IMR-90 (cell line): ENCODE data around the gene KCNMA1. TPM values are rescaled to one million over a fixed set of nuclear protein-coding genes. Genes with fewer than 3 reads are reported as not detected.

Experiments
- ATAC-seq: fragments of 200-7000 bp; cut with Tn5 transposase; 2 replicates; pipeline ENCODE4 v1.9.1; 2020; ENCODE audit warnings: low read depth, mild to moderate bottlenecking, moderate library complexity
- BruUV-seq: library from RNA; stranded (reverse); fragments of 400-500 nt; replicated peaks from 2 replicates; lab custom pipeline; 2021; lab: Mats Ljungman, UMichigan
- CTCF ChIA-PET: fragments of 300-600 bp; formaldehyde crosslinking; extraction: SDS; loops from one replicate; lab custom pipeline; 2021; ENCODE audit warnings: antibody characterized with exemption; lab: Yijun Ruan, JAX
- POLR2A ChIA-PET: fragments of 300-600 bp; sonication (Branson Sonifier 250); formaldehyde crosslinking; loops from one replicate; lab custom pipeline; 2022; ENCODE audit warnings: antibody characterized with exemption; ENCODE audit not compliant: unreplicated experiment; lab: Charles Lee
- DNase-seq: peaks from one replicate; pipeline ENCODE4 v3.0.0; 2013
- H2AFZ ChIP-seq: replicated peaks from 2 replicates; pipeline ENCODE3; 2013; ENCODE audit warnings: low read length, mild to moderate bottlenecking; ENCODE audit not compliant: poor library complexity
- H2AK5ac ChIP-seq: 2 replicates; pipeline ENCODE4 v1.6.1; 2013; ENCODE audit warnings: low read depth, low read length, inconsistent platforms
- H2AK9ac ChIP-seq: replicated peaks from 2 replicates; pipeline ENCODE3; 2013; ENCODE audit warnings: mild to moderate bottlenecking, low read depth, low read length, moderate library complexity; ENCODE audit not compliant: poor library complexity
- H2BK120ac ChIP-seq: 2 replicates; pipeline ENCODE4 v1.6.1; 2013; ENCODE audit warnings: low read depth, low read length, inconsistent platforms
- H2BK15ac ChIP-seq: 3 replicates; pipeline ENCODE4 v1.6.1; 2013; ENCODE audit warnings: low read depth, low read length, inconsistent platforms
- H2BK20ac ChIP-seq: 2 replicates; pipeline ENCODE4 v1.6.1; 2013; ENCODE audit warnings: low read depth, mild to moderate bottlenecking, inconsistent platforms, low read length, moderate library complexity
- H2BK5ac ChIP-seq: 2 replicates; pipeline ENCODE4 v1.6.1; 2013; ENCODE audit warnings: mild to moderate bottlenecking, low read depth, low read length, inconsistent platforms; ENCODE audit not compliant: poor library complexity, severe bottlenecking
- H3K14ac ChIP-seq: replicated peaks from 2 replicates; pipeline ENCODE4 v1.6.1; 2013; ENCODE audit warnings: low read depth, low read length, inconsistent platforms
- H3K18ac ChIP-seq: 2 replicates; pipeline ENCODE4 v1.6.1; 2013; ENCODE audit warnings: low read depth, low read length, control low read depth
- H3K23ac ChIP-seq: 2 replicates; pipeline ENCODE4 v1.6.1; 2013; ENCODE audit warnings: low read depth, low read length, inconsistent platforms
- H3K27ac ChIP-seq: 2 replicates; pipeline ENCODE4 v1.5.1; 2013; ENCODE audit warnings: mild to moderate bottlenecking, control low read depth, low read length; ENCODE audit not compliant: insufficient read depth
- H3K27me3 ChIP-seq: 2 replicates; pipeline ENCODE4 v1.6.1; 2013; ENCODE audit warnings: low read length; ENCODE audit not compliant: control insufficient read depth, insufficient read depth
- H3K36me3 ChIP-seq: 2 replicates; pipeline ENCODE4 v1.6.1; 2013; ENCODE audit warnings: low read length, mixed read lengths; ENCODE audit not compliant: control insufficient read depth, insufficient read depth
- H3K4ac ChIP-seq: 2 replicates; pipeline ENCODE4 v1.6.1; 2013; ENCODE audit warnings: low read depth, low read length, inconsistent platforms
- H3K4me1 ChIP-seq: 2 replicates; pipeline ENCODE4 v1.6.1; 2013; ENCODE audit warnings: low read length, mixed read lengths; ENCODE audit not compliant: control insufficient read depth, insufficient read depth
- H3K4me2 ChIP-seq: 2 replicates; pipeline ENCODE4 v1.6.1; 2013; ENCODE audit warnings: low read depth, mild to moderate bottlenecking, control low read depth, low read length, moderate library complexity
- H3K4me3 ChIP-seq: 2 replicates; pipeline ENCODE4 v1.5.1; 2013; ENCODE audit warnings: low read depth, mild to moderate bottlenecking, control low read depth, low read length, moderate library complexity; ENCODE audit not compliant: insufficient read depth
- H3K56ac ChIP-seq: 2 replicates; pipeline ENCODE4 v1.6.1; 2013; ENCODE audit warnings: low read length, inconsistent platforms; ENCODE audit not compliant: insufficient read depth; ENCODE audit errors: extremely low read depth
- H3K79me1 ChIP-seq, 2 experiments: 2 replicates each; pipeline ENCODE4 v1.6.1; 2013; ENCODE audit warnings: low read length in 2 of 2, inconsistent platforms in 1 of 2, low read depth in 1 of 2
- H3K9ac ChIP-seq: 2 replicates; pipeline ENCODE4 v1.6.1; 2013; ENCODE audit warnings: low read depth, low read length, control low read depth
- H3K9me1 ChIP-seq: 2 replicates; pipeline ENCODE4 v1.6.1; 2013; ENCODE audit warnings: low read length, inconsistent platforms; ENCODE audit not compliant: insufficient read depth
- H3K9me3 ChIP-seq: 2 replicates; pipeline ENCODE4 v1.6.1; 2013; ENCODE audit warnings: low read length; ENCODE audit not compliant: control insufficient read depth, insufficient read depth
- H4K20me1 ChIP-seq: 2 replicates; pipeline ENCODE4 v1.6.1; 2013; ENCODE audit warnings: low read length, inconsistent platforms; ENCODE audit not compliant: insufficient read depth
- H4K5ac ChIP-seq: 2 replicates; pipeline ENCODE4 v1.6.1; 2013; ENCODE audit warnings: mild to moderate bottlenecking, low read depth, low read length, control low read depth
- H4K8ac ChIP-seq, 2 experiments: 2 replicates each; pipeline ENCODE4 v1.6.1; 2013; ENCODE audit warnings: low read depth in 2 of 2, low read length in 2 of 2, control low read depth in 1 of 2, inconsistent platforms in 1 of 2
- H4K91ac ChIP-seq: 2 replicates; pipeline ENCODE4 v1.6.1; 2013; ENCODE audit warnings: low read depth, low read length, inconsistent platforms; ENCODE audit not compliant: insufficient read depth
- BHLHE40 ChIP-seq: fragments of 150-350 bp; IDR thresholded peaks from 2 replicates; pipeline ENCODE4 v1.6.1; 2016; ENCODE audit warnings: mild to moderate bottlenecking, low read depth, low read length
- CEBPB ChIP-seq: IDR thresholded peaks from 2 replicates; pipeline ENCODE4 v1.6.1; 2012; ENCODE audit warnings: low read depth, low read length, improper control_type of control experiment
- FOS ChIP-seq: fragments of 150-350 bp; IDR thresholded peaks from 2 replicates; pipeline ENCODE4 v1.6.1; 2016; ENCODE audit warnings: low read depth, low read length
- MAFK ChIP-seq: IDR thresholded peaks from 2 replicates; pipeline ENCODE4 v1.6.1; 2012; ENCODE audit warnings: low read depth, low read length, improper control_type of control experiment
- MAZ ChIP-seq: IDR thresholded peaks from 2 replicates; pipeline ENCODE4 v1.6.1; 2012; ENCODE audit warnings: low read depth, mild to moderate bottlenecking, low read length, improper control_type of control experiment, moderate library complexity, borderline replicate concordance
- NFE2L2 ChIP-seq: fragments of 150-350 bp; IDR thresholded peaks from 2 replicates; pipeline ENCODE4 v1.6.1; 2016; ENCODE audit warnings: low read depth, mild to moderate bottlenecking, low read length
- POLR2A ChIP-seq: IDR thresholded peaks from 2 replicates; pipeline ENCODE4 v1.6.1; 2012; ENCODE audit warnings: mild to moderate bottlenecking, low read depth, low read length
- RAD21 ChIP-seq: IDR thresholded peaks from 2 replicates; pipeline ENCODE4 v1.6.1; 2012; ENCODE audit warnings: low read length, improper control_type of control experiment
- RFX5 ChIP-seq: IDR thresholded peaks from 2 replicates; pipeline ENCODE4 v1.8.0; 2012; ENCODE audit warnings: low read depth, mild to moderate bottlenecking, low read length, moderate library complexity
- SMC3 ChIP-seq: fragments of 150-350 bp; IDR thresholded peaks from 2 replicates; pipeline ENCODE4 v1.6.1; 2016; ENCODE audit warnings: low read depth, mild to moderate bottlenecking, antibody characterized with exemption, low read length, moderate library complexity
- WGBS, 2 experiments: methylation state at CpG; one replicate each; pipeline versions ENCODE4 v1.1.5 to v1.1.7; 2013; ENCODE audit warnings: missing lambda C conversion rate in 2 of 2; ENCODE audit not compliant: insufficient read length in 1 of 2; ENCODE audit errors: extremely low coverage in 2 of 2; 5-methylcytosine and 5-hydroxymethylcytosine counted together
- dilution Hi-C: fragments of 300-500 bp; cut with HindIII; formaldehyde crosslinking; loops from one replicate; pipeline ENCODE4 v1.14.3; 2018; ENCODE audit warnings: low sequenced_read_pairs; ENCODE audit not compliant: unreplicated experiment
- in situ Hi-C: fragments of 300-500 bp; cut with MboI; formaldehyde crosslinking; loops from 3 replicates; pipeline ENCODE4 v1.14.3; 2019; ENCODE audit warnings: low sequenced_read_pairs, inconsistent platforms, mixed read lengths
- intact Hi-C: fragments of 100-400 bp; cut with micrococcal nuclease; formaldehyde crosslinking; loops from 2 replicates; pipeline ENCODE4 v1.10.0; 2022
- polyA plus RNA-seq, 3 experiments: library from polyadenylated mRNA; depleted of rRNA; stranded (reverse); fragments of >200 nt; gene quantifications; 2 replicates each; pipeline ENCODE4 v1.2.3, GENCODE V29; 2012; ENCODE audit warnings: low replicate concordance in 1 of 3
- total RNA-seq: library from RNA; depleted of rRNA; stranded (reverse); fragments of >200 nt; gene quantifications from 2 replicates; pipeline ENCODE4 v1.2.3, GENCODE V29; 2012
- TF ChIP-seq, protein P1 (sequence below): conservative IDR thresholded peaks from 2 replicates; pipeline ENCODE4 v1.5.1; 2012; ENCODE audit warnings: mild to moderate bottlenecking, low read depth, low read length, improper control_type of control experiment
- TF ChIP-seq, protein P2 (sequence below): fragments of 150-350 bp; IDR thresholded peaks from 2 replicates; pipeline ENCODE4 v1.6.1; 2017; ENCODE audit warnings: mild to moderate bottlenecking, antibody characterized with exemption, low read length, low read depth

The KCNMA1 gene
- total and polyA plus RNA-seq, 2 of the 4 experiments (the other 2 are of a cell fraction), result 25.6 to 29.6 TPM

DNA sequence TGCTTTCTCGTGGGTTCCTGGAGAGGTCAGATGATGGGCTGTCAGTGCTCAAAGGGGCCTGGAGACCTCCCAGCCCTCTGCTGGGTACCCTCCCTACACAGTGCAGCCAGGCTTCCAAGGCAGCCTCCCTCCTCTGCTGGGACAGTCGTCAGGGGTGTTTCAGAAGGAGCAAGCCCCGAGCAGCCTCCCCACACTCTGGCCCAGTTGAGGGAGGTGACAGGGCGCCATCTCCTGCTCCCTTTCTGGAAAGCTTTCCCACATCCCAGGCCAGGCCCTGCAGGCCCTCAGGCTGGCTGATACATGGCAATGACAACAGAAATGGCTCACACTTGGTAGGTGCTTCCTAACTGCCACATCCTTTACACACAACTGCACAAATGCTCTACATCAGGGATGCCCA lies 32.1 kb downstream of the KCNMA1 start:
- H3K14ac ChIP-seq, result peak overlapping the region; percentile 22; the same call in 1 of the 2 replicates
- ChIA-PET POLR2A (no interaction called here), CTCF (interaction anchor here (0.6 to 1.1 kb wide), 3 partner anchors 11 to 214 kb away, joined by 3 read pairs; no protein-coding TSS in a partner anchor)
- H4K20me1 ChIP-seq, result no peaks in the 10 kb centered on the region
- H3K18ac ChIP-seq, result 0 out of 2 replicates have a peak overlapping the region, but pooled peaks have one; percentile 29
- no peak overlapping the region for H3K9ac ChIP-seq
- peaks cover 30% of the 10 kb centered on the region for H3K4me1 ChIP-seq
- BruUV-seq, result no TSS peak
- H2AFZ ChIP-seq, result peak overlapping the region; percentile 61
- no peak overlapping the region for H2AK9ac ChIP-seq
- WGBS, 2 experiments, result no CpG with 5 or more reads among the region's 4 CpGs
- H3K56ac ChIP-seq, result no peak overlapping the region
- peak overlapping the region; percentile 55 for H3K4ac ChIP-seq
- in situ Hi-C loops, result no loop called here
- dilution Hi-C loops, result no loop called here
- DNase-seq (no peak), ATAC-seq (peak; percentile 27)
- H3K27me3 ChIP-seq, result no peaks in the 10 kb centered on the region
- TF ChIP-seq MAFK (no peak), FOS (no peak), RAD21 (peak; percentile 48), RFX5 (no peak), SMC3 (peak; percentile 31), BHLHE40 (no peak), NFE2L2 (no peak), MAZ (peak; percentile 20; the same call in 1 of the 2 replicates), POLR2A (no peak), CEBPB (no peak)
- TF ChIP-seq, protein P1, sequence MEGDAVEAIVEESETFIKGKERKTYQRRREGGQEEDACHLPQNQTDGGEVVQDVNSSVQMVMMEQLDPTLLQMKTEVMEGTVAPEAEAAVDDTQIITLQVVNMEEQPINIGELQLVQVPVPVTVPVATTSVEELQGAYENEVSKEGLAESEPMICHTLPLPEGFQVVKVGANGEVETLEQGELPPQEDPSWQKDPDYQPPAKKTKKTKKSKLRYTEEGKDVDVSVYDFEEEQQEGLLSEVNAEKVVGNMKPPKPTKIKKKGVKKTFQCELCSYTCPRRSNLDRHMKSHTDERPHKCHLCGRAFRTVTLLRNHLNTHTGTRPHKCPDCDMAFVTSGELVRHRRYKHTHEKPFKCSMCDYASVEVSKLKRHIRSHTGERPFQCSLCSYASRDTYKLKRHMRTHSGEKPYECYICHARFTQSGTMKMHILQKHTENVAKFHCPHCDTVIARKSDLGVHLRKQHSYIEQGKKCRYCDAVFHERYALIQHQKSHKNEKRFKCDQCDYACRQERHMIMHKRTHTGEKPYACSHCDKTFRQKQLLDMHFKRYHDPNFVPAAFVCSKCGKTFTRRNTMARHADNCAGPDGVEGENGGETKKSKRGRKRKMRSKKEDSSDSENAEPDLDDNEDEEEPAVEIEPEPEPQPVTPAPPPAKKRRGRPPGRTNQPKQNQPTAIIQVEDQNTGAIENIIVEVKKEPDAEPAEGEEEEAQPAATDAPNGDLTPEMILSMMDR, result peak; percentile 36
- TF ChIP-seq, protein P2, sequence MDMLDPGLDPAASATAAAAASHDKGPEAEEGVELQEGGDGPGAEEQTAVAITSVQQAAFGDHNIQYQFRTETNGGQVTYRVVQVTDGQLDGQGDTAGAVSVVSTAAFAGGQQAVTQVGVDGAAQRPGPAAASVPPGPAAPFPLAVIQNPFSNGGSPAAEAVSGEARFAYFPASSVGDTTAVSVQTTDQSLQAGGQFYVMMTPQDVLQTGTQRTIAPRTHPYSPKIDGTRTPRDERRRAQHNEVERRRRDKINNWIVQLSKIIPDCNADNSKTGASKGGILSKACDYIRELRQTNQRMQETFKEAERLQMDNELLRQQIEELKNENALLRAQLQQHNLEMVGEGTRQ, result no peak
- H3K9me3 ChIP-seq, result no peaks in the 10 kb centered on the region
- peak overlapping the region; percentile 70; the same call in 1 of the 2 replicates for H4K91ac ChIP-seq
- peak overlapping the region; percentile 27; the same call in 1 of the 3 replicates for H2BK15ac ChIP-seq
- H3K9me1 ChIP-seq, result peaks cover 32% of the 10 kb centered on the region
- no peak overlapping the region for H3K23ac ChIP-seq
- no peak overlapping the region for H3K4me2 ChIP-seq
- no peak overlapping the region for H2BK5ac ChIP-seq
- H4K5ac ChIP-seq, result peak overlapping the region; percentile 26; the same call in 1 of the 2 replicates
- no peak overlapping the region for H3K27ac ChIP-seq
- intact Hi-C loops, result loop anchor here (1.0 to 10.0 kb wide), 3 partner anchors 211 to 431 kb away; no protein-coding TSS in a partner anchor
- H2AK5ac ChIP-seq, result peak overlapping the region; percentile 65
- H4K8ac ChIP-seq, result peak overlapping the region in 1 of 2 experiments; percentile 62; a peak in 2 of 4 replicates
- H3K4me3 ChIP-seq, result no peak overlapping the region
- H3K36me3 ChIP-seq, result no peaks in the 10 kb centered on the region
- peak overlapping the region; percentile 72 for H2BK120ac ChIP-seq
- H3K79me1 ChIP-seq, result peaks cover 0 to 34% of the 10 kb centered on the region in 2 experiments; a peak in 2 of 4 replicates
- 0 out of 2 replicates have a peak overlapping the region, but pooled peaks have one; percentile 1 for H2BK20ac ChIP-seq
